K562 (cell line): ENCODE data around the gene COQ5. TPM values are rescaled to one million over a fixed set of nuclear protein-coding genes. Genes with fewer than 3 reads are reported as not detected.
A peak's percentile ranks its signal among the peaks of the same experiment; 100 is the strongest.

Experiments
- ATAC-seq: fragments of 200-7000 bp; cut with Tn5 transposase; 3 replicates; pipeline ENCODE4 v1.9.1; 2020; ENCODE audit warnings: moderate library complexity
- BruUV-seq: library from RNA; stranded (reverse); fragments of 400-500 nt; replicated peaks from 2 replicates; lab custom pipeline; 2021; lab: Mats Ljungman, UMichigan
- CTCF ChIA-PET: fragments of 300-600 bp; formaldehyde crosslinking; extraction: SDS; loops from one replicate; lab custom pipeline; 2021; ENCODE audit warnings: low intra/inter-chr PET ratio; lab: Yijun Ruan, JAX
- POLR2A ChIA-PET: fragments of 300-600, 350-650 bp; sonication (Branson Sonifier 250); formaldehyde crosslinking; extraction: SDS; loops from one replicate; lab custom pipeline; 2021; ENCODE audit warnings: antibody characterized with exemption, inconsistent platforms; lab: Yijun Ruan, JAX
- DNase-seq, 4 experiments: peaks; one replicate each; pipeline versions ENCODE4 v3.0.0 to v3.0.0-alpha.2; 2011 to 2018; ENCODE audit warnings: low spot score in 3 of 4, mixed read lengths in 3 of 4; ENCODE audit errors: extremely low read depth in 1 of 4
- FAIRE-seq: peaks from 2 replicates; lab custom pipeline; 2011; peaks lifted over from hg19 to GRCh38; lab: Jason Lieb, UNC
- H2AFZ ChIP-seq: 2 replicates; pipeline ENCODE4 v1.6.0; 2011; ENCODE audit warnings: low read depth, low read length, control low read depth, inconsistent platforms
- H3K27ac ChIP-seq: fragments of 200-600 bp; 3 replicates; pipeline ENCODE4 v1.8.0; 2011; ENCODE audit warnings: low read depth, mild to moderate bottlenecking, control low read depth, inconsistent platforms, low read length, moderate library complexity, mixed read lengths; ENCODE audit errors: extremely low read depth
- H3K27me3 ChIP-seq, 2 experiments: fragments of 300-600 bp in 1 of 2; 2 replicates in 1 of 2; 3 replicates in 1 of 2; pipeline versions ENCODE4 v1.6.0 to v1.8.0; 2011; ENCODE audit warnings: inconsistent platforms in 2 of 2, low read length in 2 of 2, mild to moderate bottlenecking in 1 of 2, mixed read lengths in 1 of 2, moderate library complexity in 1 of 2; ENCODE audit not compliant: control insufficient read depth in 2 of 2, insufficient read depth in 2 of 2
- H3K36me3 ChIP-seq: fragments of 300-600 bp; 3 replicates; pipeline ENCODE4 v1.8.0; 2011; ENCODE audit warnings: mild to moderate bottlenecking, low read length, inconsistent platforms; ENCODE audit not compliant: control insufficient read depth, insufficient read depth
- H3K4me1 ChIP-seq, 2 experiments: fragments of 200-600 bp in 1 of 2; replicated peaks in 1 of 2; 2 replicates in 1 of 2; 3 replicates in 1 of 2; pipeline versions ENCODE4 v1.5.1 to v1.8.0; 2011; ENCODE audit warnings: inconsistent platforms in 2 of 2, low read length in 2 of 2, mild to moderate bottlenecking in 1 of 2, mixed read lengths in 1 of 2, moderate library complexity in 1 of 2; ENCODE audit not compliant: control insufficient read depth in 2 of 2, insufficient read depth in 2 of 2
- H3K4me2 ChIP-seq: 2 replicates; pipeline ENCODE4 v1.6.1; 2011; ENCODE audit warnings: low read length, control low read depth, inconsistent platforms, mixed read lengths; ENCODE audit not compliant: insufficient read depth
- H3K4me3 ChIP-seq: fragments of 200-600 bp; sonication (generic), shearing (Covaris generic); 2 replicates; pipeline ENCODE4 v1.5.1; 2016; ENCODE audit warnings: control low read depth, inconsistent platforms
- H3K79me2 ChIP-seq: fragments of 200-600 bp; 3 replicates; pipeline ENCODE4 v1.8.0; 2011; ENCODE audit warnings: low read length, inconsistent platforms; ENCODE audit not compliant: control insufficient read depth, insufficient read depth
- H3K9ac ChIP-seq, 2 experiments: 2 replicates each; pipeline versions ENCODE4 v1.6.0 to v1.6.1; 2011; ENCODE audit warnings: low read depth in 2 of 2, low read length in 2 of 2, control low read depth in 1 of 2, inconsistent platforms in 1 of 2, mild to moderate bottlenecking in 1 of 2, mixed read lengths in 1 of 2; ENCODE audit not compliant: insufficient read depth in 1 of 2
- H3K9me1 ChIP-seq: one replicate; pipeline ENCODE4 v1.6.0; 2011; ENCODE audit warnings: inconsistent platforms, mild to moderate bottlenecking, low read length, moderate library complexity; ENCODE audit not compliant: control insufficient read depth, insufficient read depth
- H3K9me3 ChIP-seq: replicated peaks from 2 replicates; pipeline ENCODE4 v1.5.1; 2011; ENCODE audit warnings: low read depth, low read length, inconsistent platforms; ENCODE audit not compliant: control insufficient read depth, insufficient read depth
- H4K20me1 ChIP-seq: replicated peaks from 2 replicates; pipeline ENCODE4 v1.6.1; 2011; ENCODE audit warnings: low read length, inconsistent platforms, mixed read lengths; ENCODE audit not compliant: control insufficient read depth, insufficient read depth
- BCOR ChIP-seq: fragments of 450-650 bp; IDR thresholded peaks from 2 replicates; pipeline ENCODE4 v1.6.1; 2016
- KDM1A ChIP-seq, 2 experiments: fragments of 450-650 bp; IDR thresholded peaks; 2 replicates each; pipeline ENCODE4 v1.6.1; 2016; ENCODE audit warnings: mild to moderate bottlenecking in 2 of 2
- RBM25 ChIP-seq: fragments of 200-400 bp; formaldehyde crosslinking; IDR thresholded peaks from 2 replicates; pipeline ENCODE4 v1.6.1; 2018; ENCODE audit warnings: low read length, low read depth, moderate library complexity; ENCODE audit not compliant: severe bottlenecking
- SMC3 ChIP-seq: conservative IDR thresholded peaks from 2 replicates; pipeline ENCODE4 v1.6.1; 2011; ENCODE audit warnings: low read depth, low read length, improper control_type of control experiment; ENCODE audit not compliant: insufficient read depth
- ZBTB1 ChIP-seq: sonication (generic); formaldehyde crosslinking; IDR thresholded peaks from 2 replicates; pipeline ENCODE4 v1.8.1; 2023; ENCODE audit warnings: missing genetic modification reagents, low read depth, mild to moderate bottlenecking, borderline replicate concordance
- ZNF121 ChIP-seq: sonication (generic); formaldehyde crosslinking; conservative IDR thresholded peaks from 2 replicates; pipeline ENCODE4 v1.8.0; 2022; ENCODE audit warnings: missing genetic modification reagents
- WGBS: fragments of 100-300 bp; shearing (Covaris generic); methylation state at CpG from one replicate; pipeline ENCODE4 v1.1.6; 2016; ENCODE audit warnings: low coverage, mixed read lengths; ENCODE audit not compliant: insufficient coverage; ENCODE audit errors: missing lambda C conversion rate; 5-methylcytosine and 5-hydroxymethylcytosine counted together
- in situ Hi-C: fragments of 300-500 bp; cut with MboI; formaldehyde crosslinking; loops from 4 replicates; pipeline ENCODE4 v1.15.0; 2018; ENCODE audit warnings: inconsistent platforms, mixed read lengths
- intact Hi-C: fragments of 100-400 bp; cut with micrococcal nuclease; formaldehyde crosslinking; loops from 2 replicates; pipeline ENCODE4 v1.14.2; 2022
- polyA plus RNA-seq, 8 experiments: library from polyadenylated mRNA; depleted of rRNA in 4 of 8; stranded (reverse) in 5 of 8; unstranded in 3 of 8; fragments of >200 nt; fragmentation: Nextera tagmentation in 2 of 8; fragmentation: Illumina TruSeq in 1 of 8; extraction: Ambion mirVana in 2 of 8; extraction: Trizol in 1 of 8; gene quantifications; 2 replicates each; pipeline versions ENCODE4 v1.2.1 to v1.2.3, GENCODE V29; 2011 to 2014; ENCODE audit warnings: inconsistent platforms in 1 of 8, missing spikeins in 1 of 8
- total RNA-seq, 7 experiments: library from RNA; depleted of rRNA in 6 of 7; stranded (reverse); fragments of >200 nt in 6 of 7; fragmentation: Illumina TruSeq in 2 of 7; extraction: Trizol in 2 of 7; gene quantifications; 2 replicates each; pipeline versions ENCODE4 v1.2.1 to v1.2.3, GENCODE V29; 2011 to 2021; ENCODE audit warnings: low replicate concordance in 1 of 7

Gene COQ5
- total and polyA plus RNA-seq, 9 of the 15 experiments (the other 6 are each of a cell fraction or from before 2014, with no cell fraction given), result 19.2 to 59.7 (median 30.4) TPM

DNA sequence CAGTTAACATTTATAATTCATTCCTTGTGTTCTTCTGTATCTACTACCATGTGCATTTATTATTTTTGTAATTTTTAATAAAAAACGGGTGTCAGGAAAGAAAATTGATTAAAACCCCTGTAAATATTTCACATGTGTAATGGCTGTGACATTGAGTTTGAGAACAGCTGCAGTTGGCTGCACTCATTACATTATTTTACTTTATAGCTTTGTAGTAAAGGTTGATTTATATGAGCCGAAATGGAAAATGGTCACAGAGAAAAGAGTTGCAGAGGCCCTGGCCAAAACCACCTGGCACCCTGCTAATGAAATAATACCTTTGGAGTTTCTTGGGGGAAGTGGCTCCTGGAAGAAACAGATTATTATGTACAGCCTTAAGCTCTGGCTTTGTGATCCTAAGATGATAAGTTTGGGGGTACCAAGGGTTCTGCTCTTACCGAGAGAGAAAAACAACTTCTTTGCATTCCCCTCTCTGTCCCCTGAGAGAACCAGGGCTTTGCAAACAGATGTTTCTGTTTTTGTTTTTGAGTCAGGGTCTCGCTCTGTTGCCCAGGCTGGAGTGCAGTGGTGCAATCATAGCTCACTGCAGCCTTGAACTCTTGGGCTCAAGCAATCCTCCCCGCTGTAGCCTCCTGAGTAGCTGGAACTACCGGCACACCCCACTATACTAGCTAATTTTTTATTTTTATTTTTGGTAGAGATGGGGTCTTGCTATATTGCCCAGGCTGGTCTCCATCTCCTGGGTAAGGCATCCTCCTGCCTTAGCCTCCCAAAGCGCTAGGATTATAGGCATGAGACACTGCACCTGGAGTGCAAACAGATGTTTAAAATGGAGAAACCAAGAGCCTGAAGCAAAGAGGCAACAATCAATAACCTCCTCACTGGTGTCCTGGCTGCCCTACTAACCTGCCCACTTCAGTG is 42.7 kb downstream of the COQ5 start:
- H3K4me1 ChIP-seq, result peaks cover 21 to 34% of the 10 kb centered on the region in 2 experiments
- H3K79me2 ChIP-seq, result peaks cover 10% of the 10 kb centered on the region; the same call in 2 of the 3 replicates
- TF ChIP-seq SMC3 (no peak), RBM25 (peak; percentile 40), KDM1A (IDR thresholded peaks at IDR 0.05) (peak in 1 of 2 experiments; percentile 50; a peak in 2 of 4 replicates), ZNF121 (CRISPR knock-in tag) (peak; percentile 97), ZBTB1 (CRISPR knock-in tag) (no peak), BCOR (peak; percentile 72)
- H3K27me3 ChIP-seq, result no peaks in the 10 kb centered on the region; a peak in 1 of 5 replicates
- no peak overlapping the region for H3K9ac ChIP-seq
- no peak overlapping the region for H3K4me2 ChIP-seq
- ATAC-seq, result no peak
- H3K9me1 ChIP-seq, result no peaks in the 10 kb centered on the region
- no peaks in the 10 kb centered on the region for H3K9me3 ChIP-seq
- no TSS peak for BruUV-seq
- 78% methylated on average over 6 of the region's 7 CpGs for WGBS
- no peak for FAIRE-seq
- H4K20me1 ChIP-seq, result no peaks in the 10 kb centered on the region
- no peak overlapping the region for H3K27ac ChIP-seq
- no peak overlapping the region for H3K4me3 ChIP-seq
- H2AFZ ChIP-seq, result no peak overlapping the region
- ChIA-PET POLR2A (interaction anchor here (1.0 to 2.5 kb wide), 5 partner anchors 11 to 285 kb away, joined by 4 to 12 read pairs (median 6); partner anchors contain the start of gene RPLP0), CTCF (no interaction called here)
- in situ Hi-C loops, result no loop called here
- intact Hi-C loops, result no loop called here
- peaks cover 32% of the 10 kb centered on the region for H3K36me3 ChIP-seq
- DNase-seq, result no peak
